HG03520 (cell line): Measurements from ENCODE around the gene ATRX.
"Not testable (repeated sequence)": the region's sequence is repeated elsewhere in the genome, so short reads cannot be mapped to it uniquely, and the experiment has no call there.

Experiments
- ATAC-seq: cut with Tn5 transposase; IDR thresholded peaks from one replicate; pipeline ENCODE4 v1.9.1; 2021; ENCODE audit warnings: mild to moderate bottlenecking, moderate library complexity; ENCODE audit not compliant: unreplicated experiment

ATRX gene

DNA sequence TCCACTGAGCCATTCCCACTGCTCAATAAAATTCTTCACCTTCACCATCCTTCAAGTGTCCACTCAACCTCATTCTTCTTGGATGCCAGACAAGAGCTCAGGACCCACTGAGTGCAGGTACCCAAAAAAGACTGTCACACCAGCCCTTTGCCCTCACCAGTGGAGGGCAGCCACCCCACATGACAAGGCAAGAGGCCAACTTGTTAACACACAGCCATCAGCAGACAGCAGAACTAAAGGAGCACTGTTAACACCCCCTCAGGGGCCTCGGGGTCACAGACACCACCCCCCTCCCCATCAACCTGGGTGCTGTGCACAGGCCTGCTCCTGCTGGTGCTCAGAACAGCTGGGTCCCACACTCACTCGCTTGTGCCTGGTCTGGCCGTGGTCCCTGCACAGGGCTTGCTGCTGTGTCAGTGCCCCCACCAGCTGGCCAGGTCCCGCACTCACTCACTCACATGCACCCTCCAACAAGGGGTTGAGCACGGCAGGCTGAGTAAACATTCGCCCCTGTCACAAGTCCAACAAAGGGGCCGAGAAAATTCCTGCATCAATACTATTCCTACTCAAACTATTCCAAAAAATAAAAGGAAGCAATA lies 54.1 kb downstream of the ATRX start:
- ATAC-seq, result no peak

DNA sequence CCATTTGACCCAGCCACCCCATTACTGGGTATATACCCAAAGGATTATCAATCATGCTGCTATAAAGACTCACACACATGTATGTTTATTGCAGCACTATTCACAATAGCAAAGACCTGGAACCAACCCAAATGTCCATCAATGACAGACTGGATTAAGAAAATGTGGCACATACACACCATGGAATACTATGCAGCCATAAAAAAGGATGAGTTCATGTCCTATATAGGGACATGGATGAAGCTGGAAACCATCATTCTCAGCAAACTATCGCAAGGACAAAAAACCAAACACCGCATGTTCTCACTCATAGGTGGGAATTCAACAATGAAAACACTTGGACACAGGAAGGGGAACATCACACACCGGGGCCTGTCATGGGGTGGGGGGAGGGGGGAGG lies 59.9 kb downstream of the ATRX start:
- not testable (repeated sequence) for ATAC-seq

DNA sequence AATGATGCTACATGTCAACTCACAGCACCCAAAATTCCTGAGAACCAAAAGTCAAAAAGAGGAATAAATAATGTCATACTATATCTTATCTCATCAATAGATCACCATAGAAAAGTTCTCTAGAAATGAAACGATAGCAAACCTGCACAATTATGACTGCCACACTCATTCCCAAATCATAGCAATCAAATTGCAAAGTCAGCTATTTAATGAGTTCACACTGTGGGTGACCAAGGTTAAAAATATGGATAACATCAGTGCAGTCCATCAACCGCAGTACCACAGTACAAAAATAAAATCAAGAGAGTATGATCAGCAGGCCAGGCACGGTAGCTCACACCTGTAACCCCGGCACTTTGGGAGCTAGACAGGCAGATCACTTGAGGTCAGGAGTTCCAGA lies 62.3 kb downstream of the ATRX start:
- no peak for ATAC-seq

DNA sequence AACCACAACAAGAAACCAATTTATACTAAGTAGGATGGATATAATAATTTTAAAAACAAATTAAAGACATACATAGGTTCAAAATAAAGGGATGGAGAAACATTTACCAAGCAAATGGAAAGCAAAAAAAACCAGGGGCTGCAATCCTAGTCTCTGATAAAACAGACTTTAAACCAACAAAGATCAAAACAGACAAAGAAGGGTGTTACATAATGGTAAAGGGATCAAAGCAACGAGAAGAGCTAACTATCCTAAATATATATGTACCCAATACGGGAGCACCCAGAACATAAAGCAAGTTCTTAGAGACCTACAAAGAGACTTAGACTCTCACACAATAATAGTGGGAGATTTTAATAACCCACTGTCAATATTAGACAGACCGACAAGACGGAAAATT lies 66.6 kb downstream of the ATRX start:
- ATAC-seq, result no peak

DNA sequence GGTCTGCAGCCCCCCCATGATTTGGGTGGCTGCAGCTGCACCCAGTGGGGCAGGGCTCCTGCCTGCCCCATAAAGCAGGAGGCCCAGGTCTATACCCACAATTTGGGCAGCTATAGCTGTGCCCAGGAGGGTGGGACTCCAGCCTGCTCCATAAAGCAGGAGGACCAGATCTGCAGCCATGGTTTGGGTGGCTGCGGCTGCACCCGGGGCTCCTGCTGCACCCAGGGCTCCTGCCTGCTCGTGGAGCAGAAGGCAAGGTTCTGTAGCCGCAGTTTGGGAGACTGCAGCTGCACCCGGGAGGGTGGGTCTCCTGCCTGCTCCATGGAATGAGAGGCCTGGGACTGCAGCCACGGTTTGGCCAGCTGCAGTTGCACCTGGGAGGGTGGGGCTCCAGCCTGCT lies 81.1 kb downstream of the ATRX start:
- ATAC-seq, result no peak

DNA sequence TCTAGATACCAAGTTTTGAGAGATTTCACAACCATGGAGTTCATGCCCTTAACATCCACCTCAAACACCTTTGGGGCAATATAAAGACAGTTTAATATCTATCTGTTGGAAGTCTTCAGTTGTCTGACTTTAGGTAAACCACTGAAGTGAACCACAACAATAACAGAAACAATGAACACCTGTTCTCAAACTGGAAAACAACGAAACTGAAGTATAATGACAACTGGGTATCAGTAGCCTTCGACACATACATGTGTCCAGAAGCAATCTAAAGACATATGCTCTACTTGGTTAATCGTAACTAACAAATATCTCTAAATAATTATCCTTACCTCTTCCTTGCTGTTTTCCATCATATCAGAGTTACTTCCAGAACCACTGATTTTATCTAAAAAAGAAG lies 87.8 kb downstream of the ATRX start:
- ATAC-seq, result no peak

DNA sequence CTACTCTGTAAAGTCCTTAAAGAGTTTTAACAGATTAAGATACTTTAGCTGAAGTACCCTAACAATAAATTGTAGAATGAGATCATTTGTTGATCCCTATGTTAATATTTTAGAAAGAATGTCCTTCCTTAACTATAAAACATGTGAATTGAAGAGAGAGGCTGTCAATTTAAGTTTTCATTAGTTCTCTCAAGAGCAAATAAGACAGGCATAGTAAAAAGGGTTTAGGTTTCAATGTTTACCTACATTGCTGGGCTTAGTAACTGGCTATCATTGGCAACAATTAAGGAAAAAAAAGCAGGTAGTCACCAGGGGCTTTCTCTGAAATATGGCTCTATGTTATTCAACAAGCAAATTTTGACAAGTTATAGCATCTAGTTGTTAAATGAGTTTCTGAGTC lies 91.5 kb downstream of the ATRX start:
- no peak for ATAC-seq

DNA sequence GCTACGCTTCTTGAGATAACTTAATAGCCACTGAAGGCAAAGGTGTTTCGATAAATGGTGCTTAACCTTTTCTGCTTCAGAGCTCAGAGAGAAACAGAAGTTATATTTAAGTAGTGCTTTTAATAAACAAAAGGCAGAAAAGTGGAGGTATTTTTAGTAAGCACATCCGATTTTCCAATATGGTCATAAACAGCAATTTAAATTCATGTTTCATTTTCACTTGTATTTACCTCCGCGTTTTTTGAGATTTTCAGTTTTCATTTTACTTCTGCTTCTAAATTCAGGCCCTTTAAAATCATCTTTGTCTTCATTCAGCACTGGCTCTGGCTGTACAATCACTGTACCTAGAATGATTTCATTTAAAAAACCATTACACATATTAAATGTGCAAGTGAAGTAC lies 92.4 kb downstream of the ATRX start:
- no peak for ATAC-seq

DNA sequence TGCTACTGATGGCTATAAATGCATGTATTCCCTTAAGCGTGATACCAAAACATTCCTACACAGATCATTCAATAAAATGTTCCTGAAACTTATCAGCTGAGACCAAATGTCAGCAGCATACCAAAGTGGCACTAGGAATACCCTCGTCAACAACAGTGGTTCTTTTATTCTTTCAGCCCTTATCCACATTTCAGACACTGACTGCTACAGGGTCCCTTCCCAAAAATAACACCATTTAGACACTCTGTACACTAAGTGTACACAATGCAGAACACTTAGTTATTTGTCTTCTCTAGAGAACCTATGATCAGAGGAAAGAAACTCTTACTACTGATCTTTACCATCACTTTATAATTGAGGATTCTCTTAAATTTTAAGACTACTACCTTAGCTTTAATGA lies 94.1 kb downstream of the ATRX start:
- no peak for ATAC-seq

DNA sequence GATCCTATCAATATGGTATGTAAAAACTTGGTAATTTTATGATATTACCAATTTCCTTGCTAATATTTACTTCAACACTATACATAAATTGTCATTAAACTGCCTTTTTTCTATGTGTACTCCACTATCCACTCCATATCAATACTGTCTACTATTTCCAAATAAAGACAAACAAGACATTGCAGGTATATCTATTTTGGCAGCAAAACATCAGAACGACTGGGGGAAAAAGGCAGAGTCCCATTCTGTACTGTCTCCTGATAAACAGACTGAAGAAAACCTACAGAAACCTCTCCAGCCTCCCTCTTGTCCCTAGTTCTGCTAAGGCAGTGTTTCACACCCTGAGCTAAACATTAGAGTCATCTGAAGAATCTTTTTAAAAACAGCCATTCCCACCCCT lies 96.6 kb downstream of the ATRX start:
- no peak for ATAC-seq

DNA sequence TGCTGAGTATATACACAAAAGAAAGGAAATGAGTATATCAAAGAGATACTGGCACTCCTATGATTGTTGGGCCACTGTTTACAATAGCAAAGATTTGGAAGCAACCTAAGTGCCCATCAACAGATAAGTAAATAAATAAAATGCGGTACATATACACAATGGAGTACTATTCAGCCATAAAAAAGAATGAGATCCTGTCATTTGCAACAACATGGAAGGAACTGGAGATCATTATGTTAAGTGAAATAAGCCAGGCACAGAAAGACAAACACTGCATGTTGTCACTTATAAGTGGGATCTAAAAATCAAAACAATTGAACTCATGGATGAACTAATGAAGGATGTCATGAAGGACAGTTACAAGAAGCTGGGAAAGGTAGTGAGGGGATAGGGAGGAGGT lies 100.3 kb downstream of the ATRX start:
- ATAC-seq, result not testable (repeated sequence)

DNA sequence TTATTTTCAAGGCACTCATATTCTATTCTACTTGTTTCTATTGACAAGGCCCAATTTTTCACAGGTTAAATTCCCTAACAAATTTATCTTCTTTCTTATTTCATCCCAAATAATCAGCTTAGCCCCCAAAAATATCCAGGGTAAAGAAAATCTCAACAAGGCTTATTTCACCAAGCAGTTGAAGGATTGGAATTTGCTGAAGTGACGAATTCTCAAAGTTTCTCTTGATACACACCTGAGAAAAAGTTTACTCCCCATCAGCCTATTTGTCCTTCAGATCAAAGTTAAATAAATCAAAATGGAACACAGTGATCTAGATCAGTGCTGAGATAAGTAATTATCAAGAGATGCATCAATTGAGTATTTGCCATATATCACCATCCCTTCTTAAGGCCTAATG lies 106.9 kb downstream of the ATRX start:
- no peak for ATAC-seq

DNA sequence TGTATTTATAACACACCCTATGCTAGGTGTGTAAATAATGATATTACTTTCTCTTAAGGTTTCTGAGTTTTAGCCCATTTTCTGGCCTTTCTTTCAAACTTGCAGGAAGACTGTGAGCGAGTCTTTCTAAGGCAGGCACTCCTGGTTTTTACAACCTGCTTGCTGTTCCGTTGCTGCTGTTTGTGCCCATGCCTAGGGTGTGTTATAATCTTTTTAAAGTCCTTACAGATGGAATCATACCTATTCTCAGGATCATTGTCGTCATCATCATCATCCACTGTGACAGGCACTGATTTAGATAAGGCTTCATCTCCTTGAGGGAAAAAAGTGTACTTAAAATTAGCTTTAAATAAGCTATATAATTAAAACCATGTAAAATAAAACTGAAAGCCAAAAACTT lies 110.0 kb downstream of the ATRX start:
- no peak for ATAC-seq

DNA sequence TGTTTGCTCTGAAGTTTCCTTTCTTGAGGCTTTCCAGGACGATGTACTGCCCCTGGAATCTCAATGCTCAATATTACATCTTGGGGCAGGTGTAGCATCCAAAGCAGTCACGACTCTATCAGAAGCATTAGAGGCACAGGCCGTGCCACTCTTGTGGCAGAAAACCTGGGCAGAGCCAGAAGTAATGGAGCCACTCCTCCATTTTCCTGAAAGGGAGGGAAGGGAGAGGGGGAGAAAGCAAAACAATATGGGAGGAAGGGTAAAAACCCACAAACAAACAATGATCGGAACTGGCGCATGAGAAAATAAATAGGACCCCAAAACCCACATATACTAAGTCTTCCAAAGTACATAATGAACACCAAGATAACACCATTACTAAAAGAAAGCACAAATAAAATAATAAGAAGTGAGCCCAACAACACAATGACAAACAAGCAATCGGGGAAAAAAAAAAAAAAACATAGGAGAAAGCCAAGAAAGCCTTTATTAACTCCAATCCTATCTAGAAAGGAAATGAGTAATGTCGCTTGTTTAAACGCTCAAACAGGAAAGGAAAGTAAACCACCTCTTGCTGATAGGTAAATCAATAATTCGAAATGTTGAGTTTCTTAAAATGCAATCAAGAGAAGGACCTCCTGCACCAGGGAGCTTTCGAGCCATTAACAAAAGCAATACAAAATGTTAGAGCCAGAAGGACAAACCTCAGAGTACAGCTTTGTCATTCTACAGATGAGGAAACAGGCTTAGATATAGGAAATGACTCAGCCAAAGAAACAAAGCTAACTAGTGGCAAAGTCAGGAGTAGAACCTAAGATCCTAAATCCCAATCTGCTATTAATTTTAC lies 117.4 kb downstream of the ATRX start:
- ATAC-seq, result no peak

DNA sequence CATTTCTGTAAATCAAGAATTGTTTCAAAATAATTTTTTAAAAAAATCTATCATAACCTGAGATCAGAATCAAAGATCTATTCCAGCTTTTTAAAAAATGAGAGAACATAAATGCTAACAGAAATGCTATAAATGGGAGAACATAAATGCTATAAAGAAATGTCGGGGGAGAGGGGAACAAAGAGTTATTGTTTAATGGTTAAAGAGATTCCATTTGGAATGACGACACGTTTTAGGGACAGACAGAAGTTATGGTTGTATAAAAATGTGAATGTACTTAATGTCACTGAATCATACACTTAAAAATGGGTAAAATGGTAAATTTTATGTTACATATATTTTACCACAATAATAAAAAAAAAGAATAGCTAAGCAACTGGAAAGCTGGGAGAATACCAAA lies 127.1 kb downstream of the ATRX start:
- no peak for ATAC-seq

DNA sequence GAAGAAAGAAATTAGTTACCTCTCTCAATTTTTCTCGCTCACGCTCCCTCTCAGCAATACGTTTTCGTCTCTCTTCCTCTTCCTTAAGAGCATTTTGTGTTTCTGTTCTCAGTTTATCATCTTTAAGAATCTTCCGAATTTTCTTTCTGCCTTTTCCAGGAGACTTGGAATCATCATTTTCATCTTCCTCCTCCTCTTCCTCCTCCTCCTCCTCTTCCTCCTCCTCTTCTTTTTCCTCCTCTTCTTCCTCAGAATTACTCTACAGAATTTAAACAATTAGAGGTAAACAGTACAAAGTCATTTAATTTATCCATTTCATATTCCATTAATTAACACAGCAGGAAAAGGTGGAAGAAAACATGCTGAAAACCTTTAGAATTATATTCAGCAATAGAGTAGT lies 133.9 kb downstream of the ATRX start:
- ATAC-seq, result no peak

DNA sequence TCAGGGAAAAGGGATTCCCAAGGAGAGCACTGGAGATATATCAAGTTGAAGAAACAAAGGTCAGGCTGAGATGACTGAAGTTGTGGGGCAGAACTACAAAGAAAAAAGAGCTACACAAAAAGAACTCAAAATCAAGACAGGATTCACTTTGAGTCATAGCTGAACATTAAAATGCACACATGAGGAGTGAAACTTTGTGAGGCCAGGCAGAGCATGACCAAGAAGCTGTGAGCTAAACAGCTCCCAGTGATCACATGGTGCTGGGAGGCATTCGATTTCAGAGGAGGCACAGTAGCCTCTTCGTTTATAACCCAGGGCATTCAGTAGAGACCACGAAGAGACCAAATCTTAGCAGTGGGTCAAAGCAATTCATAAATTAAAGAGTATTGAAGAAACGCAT lies 145.3 kb downstream of the ATRX start:
- no peak for ATAC-seq

DNA sequence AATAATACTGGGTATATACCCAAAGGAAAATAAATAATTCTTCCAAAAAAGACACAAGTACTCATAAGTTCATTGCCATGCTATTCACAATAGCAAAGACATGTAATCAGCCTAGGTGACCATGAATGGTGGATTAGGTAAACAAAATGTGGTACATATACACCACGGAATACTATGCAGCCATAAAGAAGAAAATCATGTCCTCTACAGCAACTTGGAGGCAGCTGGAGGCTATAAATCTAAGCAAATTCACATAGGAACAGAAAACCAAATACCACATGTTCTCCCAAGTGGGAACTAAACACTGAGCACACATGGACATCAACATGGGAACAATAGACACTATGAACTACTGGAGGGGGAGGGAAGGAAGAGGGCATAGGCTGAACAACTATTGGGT lies 146.2 kb downstream of the ATRX start:
- ATAC-seq, result no peak

DNA sequence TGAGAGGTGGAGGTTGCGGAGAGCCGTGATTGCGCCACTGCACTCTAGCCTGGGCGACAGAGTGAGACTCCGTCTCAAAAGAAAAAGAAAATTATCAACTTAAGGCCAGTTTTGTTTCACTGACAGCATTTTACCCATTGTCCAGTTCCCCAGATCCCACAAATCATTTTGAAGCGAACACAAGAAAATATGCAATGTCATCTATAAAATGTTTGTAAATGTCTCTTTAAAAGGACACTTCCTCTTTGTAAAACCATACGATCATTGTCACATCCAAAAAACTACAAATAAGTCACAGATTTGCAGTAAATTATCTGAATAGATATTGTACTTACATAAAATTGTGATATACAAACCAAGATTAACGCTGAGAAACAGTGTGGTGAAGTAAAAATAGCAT lies 147.6 kb downstream of the ATRX start:
- no peak for ATAC-seq

DNA sequence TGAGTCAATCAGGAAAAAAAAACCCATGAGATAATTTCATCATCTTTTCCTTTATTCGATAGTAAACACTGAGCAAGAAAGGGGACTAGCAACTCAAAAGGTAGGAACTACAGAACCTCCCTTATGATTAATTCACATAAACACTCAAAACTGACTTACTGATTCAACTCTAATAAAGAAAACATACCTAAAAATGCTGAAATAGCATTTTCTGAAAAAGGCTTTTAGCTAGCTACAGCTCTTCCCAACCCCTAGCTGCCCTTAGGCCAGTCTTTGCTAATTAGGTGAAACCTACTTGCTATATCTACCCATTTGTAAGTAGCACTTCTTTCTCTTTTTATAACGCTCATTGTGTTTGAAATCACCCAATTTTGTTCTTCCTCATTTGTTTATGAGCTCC lies 150.6 kb downstream of the ATRX start:
- ATAC-seq, result no peak

DNA sequence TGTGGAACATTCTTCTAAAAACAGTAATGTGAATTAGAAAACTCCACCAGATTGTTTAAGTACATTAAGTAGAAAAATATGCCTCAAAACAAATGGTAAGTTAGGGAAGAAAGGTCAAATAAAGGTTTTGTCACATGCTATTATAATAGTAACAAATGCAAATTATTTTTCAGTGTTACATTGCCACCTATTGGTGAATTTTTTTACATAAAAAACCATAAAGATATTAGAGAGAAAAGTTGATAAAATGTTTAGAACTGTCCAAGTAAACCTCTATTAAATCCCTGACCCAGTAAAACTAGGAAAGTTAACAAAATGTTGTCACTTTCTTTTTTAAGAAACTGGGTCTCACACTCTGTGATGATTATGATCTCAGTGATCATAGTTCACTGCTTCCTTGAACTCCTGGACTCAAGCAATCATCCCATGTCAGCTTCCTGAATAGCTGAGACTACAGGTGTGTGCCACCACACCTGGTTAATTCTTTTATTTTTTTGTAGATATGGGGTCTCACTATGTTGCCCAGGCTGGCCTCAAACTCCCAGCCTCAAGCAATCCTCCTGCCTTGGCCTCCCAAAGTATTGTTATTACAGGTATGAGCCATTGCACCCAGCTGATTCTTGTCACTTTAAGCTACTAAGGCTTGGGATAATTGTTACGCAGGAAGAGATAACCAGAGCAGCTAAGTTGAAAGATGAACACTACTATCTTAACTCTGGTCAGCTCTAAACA lies 157.6 kb downstream of the ATRX start:
- ATAC-seq, result no peak

DNA sequence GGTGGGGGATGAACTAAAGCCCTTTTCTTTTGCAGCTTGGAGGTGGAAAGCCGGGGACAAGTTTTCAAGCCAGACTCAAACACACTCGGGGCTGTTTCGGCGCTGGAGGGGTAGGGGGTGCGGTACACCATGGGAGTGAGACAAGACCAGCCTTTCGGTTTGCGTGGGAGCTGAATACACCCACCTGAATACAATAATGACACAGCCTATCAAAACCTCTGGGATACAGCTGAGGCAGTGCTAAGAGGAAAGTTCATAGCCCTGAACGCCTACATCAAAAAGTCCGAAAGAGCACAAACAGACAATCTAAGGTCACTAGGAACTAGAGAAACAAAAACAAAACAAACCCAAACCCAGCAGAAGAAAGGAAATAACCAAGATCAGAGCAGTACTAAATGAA lies 163.3 kb downstream of the ATRX start:
- no peak for ATAC-seq
